Right lobe of liver (tissue), 6 donors: ENCODE results near the gene ANO4. TPM values are rescaled to one million over a fixed set of nuclear protein-coding genes. Genes with fewer than 3 reads are reported as not detected.

Experiments used
- ATAC-seq, 4 donors: fragments of 200-7000 bp; cut with Tn5 transposase; one replicate each; pipeline ENCODE4 v1.9.1; 2020; ENCODE audit warnings: mild to moderate bottlenecking in 4 of 4, moderate library complexity in 4 of 4
- DNase-seq, 3 donors: peaks; one replicate each; pipeline ENCODE4 v3.0.0-alpha.2; 2020
- H3K27ac ChIP-seq, 3 donors: fragments of 200-600 bp; one replicate each; pipeline ENCODE4 v1.8.0; 2022
- H3K27me3 ChIP-seq, 2 donors: fragments of 200-600 bp; one replicate each; pipeline ENCODE4 v1.8.0; 2022
- H3K36me3 ChIP-seq, 4 donors: fragments of 200-600 bp; sonication (generic) in 1 of 4; one replicate each; pipeline versions ENCODE4 v1.5.1 to v1.8.0; 2017 to 2022; ENCODE audit warnings: control low read depth in 1 of 4
- H3K4me1 ChIP-seq, 4 donors: fragments of 200-600 bp; sonication (generic) in 1 of 4; one replicate each; pipeline versions ENCODE4 v1.5.1 to v1.8.0; 2017 to 2022; ENCODE audit warnings: control low read depth in 1 of 4
- H3K4me3 ChIP-seq, 3 donors: fragments of 200-600 bp; one replicate each; pipeline ENCODE4 v1.8.0; 2022
- H3K9me3 ChIP-seq, 4 donors: fragments of 200-600 bp; sonication (generic) in 1 of 4; one replicate each; pipeline versions ENCODE4 v1.5.1 to v1.8.0; 2017 to 2022; ENCODE audit warnings: control low read depth in 1 of 4
- CTCF ChIP-seq, 4 donors: fragments of 200-600 bp in 3 of 4; fragments of 450-650 bp in 1 of 4; IDR thresholded peaks; one replicate each; pipeline versions ENCODE4 v1.5.1 to v1.8.0; 2016 to 2022; ENCODE audit warnings: antibody characterized with exemption in 4 of 4, mild to moderate bottlenecking in 2 of 4
- POLR2A ChIP-seq: fragments of 450-650 bp; IDR thresholded peaks from one replicate; pipeline ENCODE4 v1.6.1; 2017; ENCODE audit warnings: antibody characterized with exemption, mild to moderate bottlenecking
- WGBS: methylation state at CpG from one replicate; pipeline ENCODE4 v1.1.6; 2018; ENCODE audit warnings: low coverage, low lambda C conversion rate; ENCODE audit not compliant: insufficient coverage; ENCODE audit errors: missing lambda C conversion rate; 5-methylcytosine and 5-hydroxymethylcytosine counted together
- intact Hi-C, 2 donors: fragments of 100-400 bp; cut with DNase I; formaldehyde crosslinking; loops; one replicate each; pipeline versions ENCODE4 v1.11.2 to v1.14.1; 2022
- total RNA-seq, 6 experiments: library from RNA; depleted of rRNA in 2 of 6; stranded (reverse); fragments of >200 nt in 2 of 6; fragmentation: NEBNext Ultra II Directional in 3 of 6; extraction: Animal tissue kit (Norgen Biotek cat#: 25700) in 3 of 6; gene quantifications; one replicate each; pipeline versions ENCODE4 v1.1.0 to v1.2.4, GENCODE V29; 2016 to 2023
- donor health status: DM: no; HTN: yes; CAD: no.
- donor health status: DM: no; HTN: no; CAD: no.
- donor health status: DM: no; HTN: no; CAD: no.
- donor health status: DM: no; HTN: yes; CAD: no.
- donor health status: DM: no; HTN: yes; CAD: no.

The ANO4 gene
- total RNA-seq, 6 experiments from 2014 or later, result 0.13 TPM; not detected in 5

- TF ChIP-seq POLR2A (no peak), CTCF (IDR thresholded peaks at IDR 0.05) (no peak)
- Histone ChIP-seq H3K4me3 (no peak overlapping the region), H3K27me3 (no peaks in the 10 kb centered on the region), H3K4me1 (no peaks in the 10 kb centered on the region), H3K9me3 (no peaks in the 10 kb centered on the region), H3K27ac (no peak overlapping the region), H3K36me3 (no peaks in the 10 kb centered on the region)
- WGBS, result 69% methylated on average over 5 of the region's 5 CpGs
- intact Hi-C loops, result no loop called here
- DNase-seq (no peak), ATAC-seq (no peak)
Observed at GRCh38 chr12:101001669-101002068, 207.1 kb downstream of the ANO4 start.

GRCh38 chr12:101002696-101003419 lies 208.3 kb downstream of the ANO4 start:
- ATAC-seq, result no peak
- Histone ChIP-seq H3K27ac (no peak overlapping the region), H3K27me3 (no peaks in the 10 kb centered on the region), H3K9me3 (no peaks in the 10 kb centered on the region), H3K4me3 (no peak overlapping the region), H3K36me3 (no peaks in the 10 kb centered on the region), H3K4me1 (no peaks in the 10 kb centered on the region)
- no peak for TF ChIP-seq POLR2A
- no peak for TF ChIP-seq CTCF (IDR thresholded peaks at IDR 0.05)
- no peak for DNase-seq
- 28% methylated on average over 3 of the region's 3 CpGs for WGBS
- intact Hi-C loops, result no loop called here

GRCh38 chr12:101004898-101005297 lies 210.3 kb downstream of the ANO4 start:
- H3K9me3 ChIP-seq, result peaks cover 0 to 12% (median 0%) of the 10 kb centered on the region in 4 donors
- TF ChIP-seq POLR2A (no peak), CTCF (IDR thresholded peaks at IDR 0.05) (no peak)
- H3K27ac ChIP-seq, result no peak overlapping the region
- ATAC-seq (no peak), DNase-seq (no peak)
- H3K4me3 ChIP-seq, result no peak overlapping the region
- 79% methylated on average over 1 of the region's 1 CpG for WGBS
- no peaks in the 10 kb centered on the region for H3K36me3 ChIP-seq
- H3K27me3 ChIP-seq, result no peaks in the 10 kb centered on the region
- intact Hi-C loops, result no loop called here
- no peaks in the 10 kb centered on the region for H3K4me1 ChIP-seq

GRCh38 chr12:101009274-101009673 lies 214.7 kb downstream of the ANO4 start:
- intact Hi-C loops, result no loop called here

More at GRCh38 chr12:101009274-101009673, 214.7 kb downstream of the ANO4 start:
- Histone ChIP-seq H3K36me3 (no peaks in the 10 kb centered on the region), H3K9me3 (peaks cover 0 to 12% (median 0%) of the 10 kb centered on the region in 4 donors), H3K27me3 (no peaks in the 10 kb centered on the region), H3K4me3 (no peak overlapping the region), H3K27ac (no peak overlapping the region), H3K4me1 (no peaks in the 10 kb centered on the region)
- WGBS, result 60% methylated on average over 1 of the region's 1 CpG
- TF ChIP-seq CTCF (IDR thresholded peaks at IDR 0.05) (no peak), POLR2A (no peak)
- DNase-seq (no peak), ATAC-seq (no peak)
